ENCODE measurements around the gene ADCK2. TPM values are rescaled to one million over a fixed set of nuclear protein-coding genes. Genes with fewer than 3 reads are reported as not detected.

ADCK2 gene
- total and polyA plus RNA-seq, 10 of the 15 experiments (the other 5 are each of a cell fraction or from before 2014, with no cell fraction given) = 0.52 to 19.4 (median 13.1) TPM

DNA sequence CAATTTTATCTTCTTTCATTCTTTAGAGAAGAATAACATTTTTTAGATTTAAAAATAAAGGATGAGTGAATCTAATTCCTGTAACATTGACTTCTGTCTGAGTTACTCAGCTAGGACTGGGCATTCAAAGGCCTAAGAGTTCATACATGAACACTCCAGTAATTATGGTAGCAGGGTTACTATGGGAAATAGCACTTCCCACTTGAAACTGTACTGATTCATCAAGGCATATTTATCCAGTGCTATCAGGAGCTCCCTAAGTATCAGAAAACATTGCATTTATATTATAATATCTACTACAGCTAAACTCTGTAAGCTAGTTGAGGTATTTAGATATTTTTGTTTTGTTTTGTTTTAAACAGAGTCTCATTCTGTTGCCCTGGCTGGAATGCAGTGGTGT lies 65.5 kb downstream of the ADCK2 start:
- SMC1A ChIA-PET (ENCODE audit: uncharacterized antibody, unreplicated experiment) = interaction anchor here (1.2 to 2.9 kb wide), 3 partner anchors 9 to 63 kb away, joined by 4 to 10 read pairs (median 4); no protein-coding TSS in a partner anchor
- H3K27me3 ChIP-seq (replicated peaks in 1 of 2; ENCODE audit: control insufficient read depth in 2 of 2, insufficient read depth in 2 of 2, low read length in 1 of 2) = no peaks in the 10 kb centered on the region
- no peak overlapping the region for H3K4me2 ChIP-seq (ENCODE audit: control insufficient read depth, insufficient read depth)
- H3K79me2 ChIP-seq (ENCODE audit: control insufficient read depth, insufficient read depth, low read length) = no peaks in the 10 kb centered on the region
- BruUV-seq (replicated peaks) = no TSS peak
- RAD21 ChIA-PET (ENCODE audit: unreplicated experiment) = no interaction called here
- no peaks in the 10 kb centered on the region for H3K4me1 ChIP-seq (ENCODE audit: control insufficient read depth, insufficient read depth, low read length)
- peaks cover 0 to 2% of the 10 kb centered on the region in 2 experiments; a peak in 2 of 4 replicates for H3K36me3 ChIP-seq (ENCODE audit: control insufficient read depth in 2 of 2, insufficient read depth in 2 of 2, low read length in 1 of 2)
- H3K9ac ChIP-seq (ENCODE audit: control insufficient read depth, insufficient read depth, low read length) = no peak overlapping the region
- in situ Hi-C loops (cut with MboI) = no loop called here
- no peak overlapping the region for H3K4me3 ChIP-seq
- POLR2A ChIA-PET = no interaction called here
- intact Hi-C loops (cut with micrococcal nuclease; ENCODE audit: unreplicated experiment) = no loop called here
- H3K9me3 ChIP-seq (replicated peaks; ENCODE audit: control insufficient read depth, insufficient read depth, low read length) = no peaks in the 10 kb centered on the region
- no peak overlapping the region for H2AFZ ChIP-seq (ENCODE audit: control insufficient read depth, low read depth, low read length)
- no peaks in the 10 kb centered on the region for H4K20me1 ChIP-seq (ENCODE audit: control insufficient read depth, insufficient read depth)
- ATAC-seq = no peak
- DNase-seq (ENCODE audit: low read depth, low spot score) = no peak
- H3K27ac ChIP-seq (ENCODE audit: control insufficient read depth, insufficient read depth) = no peak overlapping the region
- no peak for FAIRE-seq
- CTCF ChIA-PET = interaction anchor here (1.2 to 3.8 kb wide), 4 partner anchors 9 to 73 kb away, joined by 3 to 16 read pairs (median 6); no protein-coding TSS in a partner anchor
- TF ChIP-seq, protein P1, sequence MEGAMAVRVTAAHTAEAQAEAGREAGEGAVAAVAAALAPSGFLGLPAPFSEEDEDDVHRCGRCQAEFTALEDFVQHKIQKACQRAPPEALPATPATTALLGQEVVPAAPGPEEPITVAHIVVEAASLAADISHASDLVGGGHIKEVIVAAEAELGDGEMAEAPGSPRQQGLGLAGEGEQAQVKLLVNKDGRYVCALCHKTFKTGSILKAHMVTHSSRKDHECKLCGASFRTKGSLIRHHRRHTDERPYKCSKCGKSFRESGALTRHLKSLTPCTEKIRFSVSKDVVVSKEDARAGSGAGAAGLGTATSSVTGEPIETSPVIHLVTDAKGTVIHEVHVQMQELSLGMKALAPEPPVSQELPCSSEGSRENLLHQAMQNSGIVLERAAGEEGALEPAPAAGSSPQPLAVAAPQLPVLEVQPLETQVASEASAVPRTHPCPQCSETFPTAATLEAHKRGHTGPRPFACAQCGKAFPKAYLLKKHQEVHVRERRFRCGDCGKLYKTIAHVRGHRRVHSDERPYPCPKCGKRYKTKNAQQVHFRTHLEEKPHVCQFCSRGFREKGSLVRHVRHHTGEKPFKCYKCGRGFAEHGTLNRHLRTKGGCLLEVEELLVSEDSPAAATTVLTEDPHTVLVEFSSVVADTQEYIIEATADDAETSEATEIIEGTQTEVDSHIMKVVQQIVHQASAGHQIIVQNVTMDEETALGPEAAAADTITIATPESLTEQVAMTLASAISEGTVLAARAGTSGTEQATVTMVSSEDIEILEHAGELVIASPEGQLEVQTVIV (IDR thresholded peaks at IDR 0.05; ENCODE audit: borderline replicate concordance, partially characterized antibody) = no peak
- TF ChIP-seq, protein P2, sequence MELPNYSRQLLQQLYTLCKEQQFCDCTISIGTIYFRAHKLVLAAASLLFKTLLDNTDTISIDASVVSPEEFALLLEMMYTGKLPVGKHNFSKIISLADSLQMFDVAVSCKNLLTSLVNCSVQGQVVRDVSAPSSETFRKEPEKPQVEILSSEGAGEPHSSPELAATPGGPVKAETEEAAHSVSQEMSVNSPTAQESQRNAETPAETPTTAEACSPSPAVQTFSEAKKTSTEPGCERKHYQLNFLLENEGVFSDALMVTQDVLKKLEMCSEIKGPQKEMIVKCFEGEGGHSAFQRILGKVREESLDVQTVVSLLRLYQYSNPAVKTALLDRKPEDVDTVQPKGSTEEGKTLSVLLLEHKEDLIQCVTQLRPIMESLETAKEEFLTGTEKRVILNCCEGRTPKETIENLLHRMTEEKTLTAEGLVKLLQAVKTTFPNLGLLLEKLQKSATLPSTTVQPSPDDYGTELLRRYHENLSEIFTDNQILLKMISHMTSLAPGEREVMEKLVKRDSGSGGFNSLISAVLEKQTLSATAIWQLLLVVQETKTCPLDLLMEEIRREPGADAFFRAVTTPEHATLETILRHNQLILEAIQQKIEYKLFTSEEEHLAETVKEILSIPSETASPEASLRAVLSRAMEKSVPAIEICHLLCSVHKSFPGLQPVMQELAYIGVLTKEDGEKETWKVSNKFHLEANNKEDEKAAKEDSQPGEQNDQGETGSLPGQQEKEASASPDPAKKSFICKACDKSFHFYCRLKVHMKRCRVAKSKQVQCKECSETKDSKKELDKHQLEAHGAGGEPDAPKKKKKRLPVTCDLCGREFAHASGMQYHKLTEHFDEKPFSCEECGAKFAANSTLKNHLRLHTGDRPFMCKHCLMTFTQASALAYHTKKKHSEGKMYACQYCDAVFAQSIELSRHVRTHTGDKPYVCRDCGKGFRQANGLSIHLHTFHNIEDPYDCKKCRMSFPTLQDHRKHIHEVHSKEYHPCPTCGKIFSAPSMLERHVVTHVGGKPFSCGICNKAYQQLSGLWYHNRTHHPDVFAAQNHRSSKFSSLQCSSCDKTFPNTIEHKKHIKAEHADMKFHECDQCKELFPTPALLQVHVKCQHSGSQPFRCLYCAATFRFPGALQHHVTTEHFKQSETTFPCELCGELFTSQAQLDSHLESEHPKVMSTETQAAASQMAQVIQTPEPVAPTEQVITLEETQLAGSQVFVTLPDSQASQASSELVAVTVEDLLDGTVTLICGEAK (IDR thresholded peaks at IDR 0.05; ENCODE audit: borderline replicate concordance) = no peak
- TF ChIP-seq NR2C1 (IDR thresholded peaks at IDR 0.05) (no peak), FOS (IDR thresholded peaks at IDR 0.05; ENCODE audit: borderline replicate concordance, extremely low read depth, insufficient read length) (no peak), FOXM1 (IDR thresholded peaks at IDR 0.05; ENCODE audit: low read depth, low read length) (no peak), ZBED1 (IDR thresholded peaks at IDR 0.05; ENCODE audit: borderline replicate concordance) (no peak), CBFB (IDR thresholded peaks at IDR 0.05; ENCODE audit: low read depth) (no peak), NFYB (IDR thresholded peaks at IDR 0.05; ENCODE audit: insufficient read depth, low read depth, low read length) (no peak), RB1 (IDR thresholded peaks at IDR 0.05; ENCODE audit: borderline replicate concordance) (no peak), ZZZ3 (IDR thresholded peaks at IDR 0.05; ENCODE audit: control insufficient read depth, insufficient read length, low read depth) (no peak)
- TF ChIP-seq, protein P3, sequence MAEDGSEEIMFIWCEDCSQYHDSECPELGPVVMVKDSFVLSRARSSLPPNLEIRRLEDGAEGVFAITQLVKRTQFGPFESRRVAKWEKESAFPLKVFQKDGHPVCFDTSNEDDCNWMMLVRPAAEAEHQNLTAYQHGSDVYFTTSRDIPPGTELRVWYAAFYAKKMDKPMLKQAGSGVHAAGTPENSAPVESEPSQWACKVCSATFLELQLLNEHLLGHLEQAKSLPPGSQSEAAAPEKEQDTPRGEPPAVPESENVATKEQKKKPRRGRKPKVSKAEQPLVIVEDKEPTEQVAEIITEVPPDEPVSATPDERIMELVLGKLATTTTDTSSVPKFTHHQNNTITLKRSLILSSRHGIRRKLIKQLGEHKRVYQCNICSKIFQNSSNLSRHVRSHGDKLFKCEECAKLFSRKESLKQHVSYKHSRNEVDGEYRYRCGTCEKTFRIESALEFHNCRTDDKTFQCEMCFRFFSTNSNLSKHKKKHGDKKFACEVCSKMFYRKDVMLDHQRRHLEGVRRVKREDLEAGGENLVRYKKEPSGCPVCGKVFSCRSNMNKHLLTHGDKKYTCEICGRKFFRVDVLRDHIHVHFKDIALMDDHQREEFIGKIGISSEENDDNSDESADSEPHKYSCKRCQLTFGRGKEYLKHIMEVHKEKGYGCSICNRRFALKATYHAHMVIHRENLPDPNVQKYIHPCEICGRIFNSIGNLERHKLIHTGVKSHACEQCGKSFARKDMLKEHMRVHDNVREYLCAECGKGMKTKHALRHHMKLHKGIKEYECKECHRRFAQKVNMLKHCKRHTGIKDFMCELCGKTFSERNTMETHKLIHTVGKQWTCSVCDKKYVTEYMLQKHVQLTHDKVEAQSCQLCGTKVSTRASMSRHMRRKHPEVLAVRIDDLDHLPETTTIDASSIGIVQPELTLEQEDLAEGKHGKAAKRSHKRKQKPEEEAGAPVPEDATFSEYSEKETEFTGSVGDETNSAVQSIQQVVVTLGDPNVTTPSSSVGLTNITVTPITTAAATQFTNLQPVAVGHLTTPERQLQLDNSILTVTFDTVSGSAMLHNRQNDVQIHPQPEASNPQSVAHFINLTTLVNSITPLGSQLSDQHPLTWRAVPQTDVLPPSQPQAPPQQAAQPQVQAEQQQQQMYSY (CRISPR knock-in tag; IDR thresholded peaks at IDR 0.05) = no peak
- TF ChIP-seq, protein P4, sequence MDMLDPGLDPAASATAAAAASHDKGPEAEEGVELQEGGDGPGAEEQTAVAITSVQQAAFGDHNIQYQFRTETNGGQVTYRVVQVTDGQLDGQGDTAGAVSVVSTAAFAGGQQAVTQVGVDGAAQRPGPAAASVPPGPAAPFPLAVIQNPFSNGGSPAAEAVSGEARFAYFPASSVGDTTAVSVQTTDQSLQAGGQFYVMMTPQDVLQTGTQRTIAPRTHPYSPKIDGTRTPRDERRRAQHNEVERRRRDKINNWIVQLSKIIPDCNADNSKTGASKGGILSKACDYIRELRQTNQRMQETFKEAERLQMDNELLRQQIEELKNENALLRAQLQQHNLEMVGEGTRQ (IDR thresholded peaks at IDR 0.05; ENCODE audit: borderline replicate concordance, low read depth, low read length) = no peak

Measured in GM12878 (cell line).